Measurements from ENCODE around the gene GPR84.

GPR84 gene

DNA sequence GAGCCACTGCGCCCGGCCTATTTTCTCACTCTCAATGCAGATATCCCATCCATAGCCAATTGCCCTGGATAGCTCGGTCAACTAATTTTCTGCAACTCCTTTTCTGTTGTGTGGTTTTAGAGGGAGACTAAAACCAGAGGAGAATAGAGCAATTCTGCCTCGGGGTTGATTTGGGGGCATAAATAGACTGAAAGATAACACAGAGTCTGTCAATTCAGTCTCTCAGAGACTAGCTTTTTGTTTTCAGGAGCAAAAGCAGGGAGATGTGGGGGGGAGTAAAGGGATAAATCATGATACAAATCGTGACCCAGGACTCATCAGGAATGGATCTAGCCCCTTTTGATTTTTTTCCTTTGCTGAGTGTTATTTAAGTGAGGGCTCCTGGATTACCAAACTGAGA lies 32.8 kb downstream of the GPR84 start:
- no peaks in the 10 kb centered on the region for H4K20me1 ChIP-seq (ENCODE audit: insufficient read depth, low read length)
- no peak overlapping the region for H2AFZ ChIP-seq (ENCODE audit: low read depth, low read length)
- peaks cover 76% of the 10 kb centered on the region for H3K79me2 ChIP-seq (ENCODE audit: insufficient read depth, low read length)

GRCh38 chr12:54330442-54330841 lies 33.8 kb downstream of the GPR84 start:
- H3K4me3 ChIP-seq (ENCODE audit: low read depth in 1 of 2, low read length in 2 of 2) = no peak overlapping the region
- H3K4me1 ChIP-seq (ENCODE audit: insufficient read depth, low read length) = peaks cover 11% of the 10 kb centered on the region
- no peaks in the 10 kb centered on the region for H3K27me3 ChIP-seq (ENCODE audit: insufficient read depth, low read length, poor library complexity)
- ATAC-seq (ENCODE audit: insufficient read depth, low read depth) (no peak), DNase-seq (no peak)
- H3K27ac ChIP-seq (ENCODE audit: low read length) = no peak overlapping the region
- H3K4me2 ChIP-seq (ENCODE audit: insufficient read depth, low read length) = no peak overlapping the region
- H3K36me3 ChIP-seq (ENCODE audit: insufficient read depth, low read length) = peaks cover 8% of the 10 kb centered on the region
- H4K20me1 ChIP-seq (ENCODE audit: insufficient read depth, low read length) = no peaks in the 10 kb centered on the region
- H3K79me2 ChIP-seq (ENCODE audit: insufficient read depth, low read length) = peaks cover 78% of the 10 kb centered on the region
- no peak overlapping the region for H2AFZ ChIP-seq (ENCODE audit: low read depth, low read length)
- no peaks in the 10 kb centered on the region for H3K9me3 ChIP-seq (ENCODE audit: insufficient read depth, low read length, severe bottlenecking)
- no peak overlapping the region for H3K9ac ChIP-seq (ENCODE audit: low read depth, low read length)
- TF ChIP-seq CTCF (IDR thresholded peaks at IDR 0.05; ENCODE audit: borderline replicate concordance, extremely low read depth, low read length, poor library complexity, severe bottlenecking) (no peak), EZH2 (IDR thresholded peaks at IDR 0.05; ENCODE audit: borderline replicate concordance, low read depth, low read length, severe bottlenecking) (no peak)

More for the DNA sequence above, 32.8 kb downstream of the GPR84 start:
- TF ChIP-seq EZH2 (IDR thresholded peaks at IDR 0.05; ENCODE audit: borderline replicate concordance, low read depth, low read length, severe bottlenecking) = no peak
- TF ChIP-seq CTCF (IDR thresholded peaks at IDR 0.05; ENCODE audit: borderline replicate concordance, extremely low read depth, low read length, poor library complexity, severe bottlenecking) = no peak
- no peak for ATAC-seq (ENCODE audit: insufficient read depth, low read depth)
- Histone ChIP-seq H3K4me1 (ENCODE audit: insufficient read depth, low read length) (peaks cover 3% of the 10 kb centered on the region), H3K9me3 (ENCODE audit: insufficient read depth, low read length, severe bottlenecking) (no peaks in the 10 kb centered on the region), H3K4me2 (ENCODE audit: insufficient read depth, low read length) (no peak overlapping the region), H3K27ac (ENCODE audit: low read length) (no peak overlapping the region), H3K9ac (ENCODE audit: low read depth, low read length) (no peak overlapping the region), H3K27me3 (ENCODE audit: insufficient read depth, low read length, poor library complexity) (no peaks in the 10 kb centered on the region), H3K4me3 (ENCODE audit: low read depth in 1 of 2, low read length in 2 of 2) (no peak overlapping the region), H3K36me3 (ENCODE audit: insufficient read depth, low read length) (peaks cover 8% of the 10 kb centered on the region)
- no peak for DNase-seq

DNA sequence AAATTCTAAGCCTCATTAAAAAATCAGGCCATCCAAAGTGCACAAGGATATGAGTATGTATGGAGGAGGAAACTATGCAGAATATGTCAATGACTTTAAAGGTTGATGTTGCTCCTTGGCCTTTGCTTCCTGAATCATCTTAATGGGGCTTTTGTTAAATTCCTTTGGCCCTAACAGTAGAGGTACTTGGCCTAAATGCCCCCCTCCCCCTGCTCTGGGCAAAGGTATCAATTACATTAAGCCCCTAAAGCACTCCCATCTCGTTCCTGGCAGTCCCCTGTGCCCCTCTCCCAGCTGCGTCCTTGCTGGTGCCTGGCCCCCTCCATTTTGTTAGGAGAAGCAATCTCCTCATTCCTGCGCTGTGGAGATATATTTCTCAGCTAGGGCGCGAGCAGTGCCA lies 34.5 kb downstream of the GPR84 start:
- Histone ChIP-seq H3K79me2 (ENCODE audit: insufficient read depth, low read length) (peaks cover 78% of the 10 kb centered on the region), H3K9ac (ENCODE audit: low read depth, low read length) (no peak overlapping the region), H3K4me3 (ENCODE audit: low read depth in 1 of 2, low read length in 2 of 2) (no peak overlapping the region), H3K9me3 (ENCODE audit: insufficient read depth, low read length, severe bottlenecking) (no peaks in the 10 kb centered on the region), H2AFZ (ENCODE audit: low read depth, low read length) (no peak overlapping the region), H3K27me3 (ENCODE audit: insufficient read depth, low read length, poor library complexity) (no peaks in the 10 kb centered on the region), H3K4me1 (ENCODE audit: insufficient read depth, low read length) (peaks cover 12% of the 10 kb centered on the region), H3K36me3 (ENCODE audit: insufficient read depth, low read length) (peaks cover 8% of the 10 kb centered on the region), H3K4me2 (ENCODE audit: insufficient read depth, low read length) (no peak overlapping the region), H3K27ac (ENCODE audit: low read length) (no peak overlapping the region), H4K20me1 (ENCODE audit: insufficient read depth, low read length) (no peaks in the 10 kb centered on the region)
- ATAC-seq (ENCODE audit: insufficient read depth, low read depth) = no peak
- TF ChIP-seq EZH2 (IDR thresholded peaks at IDR 0.05; ENCODE audit: borderline replicate concordance, low read depth, low read length, severe bottlenecking) (no peak), CTCF (IDR thresholded peaks at IDR 0.05; ENCODE audit: borderline replicate concordance, extremely low read depth, low read length, poor library complexity, severe bottlenecking) (no peak)
- no peak for DNase-seq

Measured in DND-41 (cell line).